GM12878 (cell line): Measurements from ENCODE around the gene ADIG. TPM values are rescaled to one million over a fixed set of nuclear protein-coding genes. Genes with fewer than 3 reads are reported as not detected.

Experiments
- ATAC-seq: fragments of 200-7000 bp; cut with Tn5 transposase; 3 replicates; pipeline ENCODE4 v1.9.1; 2020; ENCODE audit warnings: mild to moderate bottlenecking, moderate library complexity
- BruUV-seq: library from RNA; stranded (reverse); fragments of 400-500 nt; replicated peaks from 2 replicates; lab custom pipeline; 2021; lab: Mats Ljungman, UMichigan
- CTCF ChIA-PET: fragments of 300-600 bp; sonication (Branson Sonifier 250); formaldehyde crosslinking; extraction: SDS; loops from one replicate; lab custom pipeline; 2021; ENCODE audit warnings: inconsistent platforms; lab: Yijun Ruan, JAX
- POLR2A ChIA-PET: fragments of 350-600 bp; formaldehyde crosslinking; extraction: SDS; loops from one replicate; lab custom pipeline; 2021; ENCODE audit warnings: inconsistent platforms; lab: Charles Lee
- RAD21 ChIA-PET: fragments of 300-600 bp; sonication (Branson Sonifier 250); formaldehyde crosslinking; loops from one replicate; lab custom pipeline; 2023; ENCODE audit warnings: antibody characterized with exemption; ENCODE audit not compliant: unreplicated experiment; lab: Charles Lee
- SMC1A ChIA-PET: fragments of 300-600 bp; sonication (Branson Sonifier 250); formaldehyde crosslinking; loops from one replicate; lab custom pipeline; 2023; ENCODE audit not compliant: unreplicated experiment, uncharacterized antibody; lab: Charles Lee
- DNase-seq: peaks from one replicate; pipeline ENCODE4 v3.0.0-alpha.2; 2011; ENCODE audit warnings: low read depth, low spot score
- FAIRE-seq: peaks from 3 replicates; lab custom pipeline; 2011; peaks lifted over from hg19 to GRCh38; lab: Jason Lieb, UNC
- H2AFZ ChIP-seq: 2 replicates; pipeline ENCODE4 v1.6.0; 2011; ENCODE audit warnings: low read depth, low read length, control low read depth; ENCODE audit not compliant: control insufficient read depth
- H3K27ac ChIP-seq: 2 replicates; pipeline ENCODE4 v1.5.1; 2011; ENCODE audit warnings: control low read depth; ENCODE audit not compliant: control insufficient read depth, insufficient read depth
- H3K27me3 ChIP-seq, 2 experiments: replicated peaks in 1 of 2; 2 replicates each; pipeline versions ENCODE4 v1.6.0 to v1.6.1; 2011; ENCODE audit warnings: low read length in 1 of 2; ENCODE audit not compliant: control insufficient read depth in 2 of 2, insufficient read depth in 2 of 2
- H3K36me3 ChIP-seq, 2 experiments: 2 replicates each; pipeline ENCODE4 v1.5.1; 2011; ENCODE audit warnings: low read length in 1 of 2; ENCODE audit not compliant: control insufficient read depth in 2 of 2, insufficient read depth in 2 of 2
- H3K4me1 ChIP-seq: 2 replicates; pipeline ENCODE4 v1.6.1; 2011; ENCODE audit warnings: mild to moderate bottlenecking, low read length, moderate library complexity, mixed read lengths; ENCODE audit not compliant: control insufficient read depth, insufficient read depth
- H3K4me2 ChIP-seq: 2 replicates; pipeline ENCODE4 v1.6.0; 2011; ENCODE audit warnings: control low read depth; ENCODE audit not compliant: control insufficient read depth, insufficient read depth
- H3K4me3 ChIP-seq: fragments of 200-600 bp; sonication (generic); 2 replicates; pipeline ENCODE4 v1.5.1; 2016
- H3K79me2 ChIP-seq: 2 replicates; pipeline ENCODE4 v1.6.0; 2011; ENCODE audit warnings: low read length; ENCODE audit not compliant: control insufficient read depth, insufficient read depth
- H3K9ac ChIP-seq: 2 replicates; pipeline ENCODE4 v1.8.0; 2011; ENCODE audit warnings: low read length, control low read depth, mixed read lengths; ENCODE audit not compliant: control insufficient read depth, insufficient read depth
- H3K9me3 ChIP-seq: replicated peaks from 3 replicates; pipeline ENCODE4 v1.5.1; 2011; ENCODE audit warnings: mild to moderate bottlenecking, low read length; ENCODE audit not compliant: control insufficient read depth, insufficient read depth
- H4K20me1 ChIP-seq: 2 replicates; pipeline ENCODE4 v1.6.0; 2011; ENCODE audit not compliant: control insufficient read depth, insufficient read depth
- ATF3 ChIP-seq: IDR thresholded peaks from 2 replicates; pipeline ENCODE4 v1.6.1; 2011; ENCODE audit warnings: low read depth, mild to moderate bottlenecking, low read length, moderate library complexity, borderline replicate concordance; ENCODE audit errors: extremely low read depth
- CBFB ChIP-seq: IDR thresholded peaks from 2 replicates; pipeline ENCODE4 v1.6.1; 2016; ENCODE audit warnings: antibody characterized with exemption, low read depth
- E4F1 ChIP-seq: fragments of 450-650 bp; IDR thresholded peaks from 2 replicates; pipeline ENCODE4 v1.6.1; 2018; ENCODE audit warnings: borderline replicate concordance, mild to moderate bottlenecking; ENCODE audit not compliant: partially characterized antibody
- HCFC1 ChIP-seq: fragments of 150-350 bp; IDR thresholded peaks from 2 replicates; pipeline ENCODE4 v1.6.1; 2014; ENCODE audit warnings: low read length
- KLF5 ChIP-seq: fragments of 450-650 bp; IDR thresholded peaks from 2 replicates; pipeline ENCODE4 v1.6.1; 2014; ENCODE audit warnings: mild to moderate bottlenecking; ENCODE audit not compliant: partially characterized antibody
- MEF2B ChIP-seq: fragments of 450-650 bp; IDR thresholded peaks from 2 replicates; pipeline ENCODE4 v1.6.1; 2018; ENCODE audit warnings: mild to moderate bottlenecking, moderate library complexity; ENCODE audit not compliant: partially characterized antibody, poor library complexity, severe bottlenecking
- MYC ChIP-seq: IDR thresholded peaks from 2 replicates; pipeline ENCODE4 v1.6.1; 2011; ENCODE audit warnings: mild to moderate bottlenecking, low read length, moderate library complexity, inconsistent platforms; ENCODE audit not compliant: insufficient read depth, insufficient replicate concordance, insufficient read length, severe bottlenecking
- NFYB ChIP-seq: IDR thresholded peaks from 2 replicates; pipeline ENCODE4 v1.6.1; 2011; ENCODE audit warnings: low read depth, mild to moderate bottlenecking, low read length, improper control_type of control experiment, moderate library complexity; ENCODE audit not compliant: insufficient read depth
- ZBTB4 ChIP-seq: fragments of 450-650 bp; formaldehyde crosslinking; IDR thresholded peaks from 2 replicates; pipeline ENCODE4 v1.4.0; 2022; ENCODE audit warnings: mild to moderate bottlenecking, moderate library complexity
- WGBS: methylation state at CpG from one replicate; pipeline ENCODE4 v1.1.6; 2016; ENCODE audit warnings: low lambda C conversion rate; ENCODE audit not compliant: insufficient replicate concordance, insufficient coverage; ENCODE audit errors: missing lambda C conversion rate; 5-methylcytosine and 5-hydroxymethylcytosine counted together
- in situ Hi-C: fragments of 300-500 bp; cut with MboI; formaldehyde crosslinking; loops from 9 replicates; pipeline ENCODE4 v1.14.3; 2018; ENCODE audit warnings: mixed read lengths
- intact Hi-C: fragments of 100-400 bp; cut with micrococcal nuclease; formaldehyde crosslinking; loops from one replicate; pipeline ENCODE4 v1.14.2; 2022; ENCODE audit not compliant: unreplicated experiment
- polyA plus RNA-seq, 11 experiments: library from polyadenylated mRNA; depleted of rRNA in 4 of 11; unstranded in 6 of 11; stranded (reverse) in 5 of 11; fragments of >200 nt; fragmentation: Nextera tagmentation in 4 of 11; fragmentation: Illumina TruSeq in 1 of 11; extraction: Ambion mirVana in 4 of 11; extraction: Trizol in 1 of 11; gene quantifications; 1 replicate in 1 of 11; 2 replicates in 10 of 11; pipeline versions ENCODE4 v1.2.1 to v1.2.3, GENCODE V29; 2011 to 2016; ENCODE audit warnings: inconsistent platforms in 2 of 11, missing spikeins in 2 of 11, low read depth in 1 of 11
- total RNA-seq, 4 experiments: library from RNA; depleted of rRNA in 3 of 4; stranded (reverse); fragments of >200 nt in 3 of 4; fragmentation: Illumina TruSeq in 1 of 4; extraction: Trizol in 1 of 4; gene quantifications; 2 replicates each; pipeline versions ENCODE4 v1.2.1 to v1.2.3, GENCODE V29; 2013 to 2021

ADIG gene
- total and polyA plus RNA-seq, 10 of the 15 experiments (the other 5 are each of a cell fraction or from before 2014, with no cell fraction given), result not detected

DNA sequence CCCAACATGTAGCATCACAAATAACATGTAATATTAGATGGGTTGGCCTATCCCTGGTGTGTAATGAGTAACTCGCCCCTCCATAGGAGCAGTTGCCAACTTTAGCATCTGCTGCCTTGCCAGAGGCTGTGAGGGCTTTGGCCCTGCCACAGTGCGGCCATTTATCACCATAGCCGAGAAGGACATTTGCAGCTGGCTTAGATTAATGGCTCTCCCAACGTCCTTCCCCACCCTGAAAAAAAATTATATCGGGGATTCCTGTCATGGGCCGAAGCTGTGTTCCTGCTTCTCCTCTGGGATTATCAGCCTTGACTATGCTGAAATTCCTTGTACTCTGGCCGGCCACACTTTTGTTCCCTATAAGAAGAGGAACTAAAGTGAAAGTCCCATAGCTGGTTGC lies 7.6 kb upstream of the ADIG start (continued):
- no peak for TF ChIP-seq ZBTB4 (CRISPR knock-in tag)
- TF ChIP-seq CBFB, result no peak
- TF ChIP-seq MYC, result no peak

GRCh38 chr20:38579219-38579910 lies 1.6 kb upstream of the ADIG start:
- H3K27me3 ChIP-seq, result peaks cover 0 to 2% of the 10 kb centered on the region in 2 experiments; a peak in 2 of 4 replicates
- H2AFZ ChIP-seq, result no peak overlapping the region
- CTCF ChIA-PET, result no interaction called here
- RAD21 ChIA-PET, result no interaction called here
- no peaks in the 10 kb centered on the region for H3K79me2 ChIP-seq
- no peak overlapping the region for H3K4me3 ChIP-seq
- SMC1A ChIA-PET, result no interaction called here
- intact Hi-C loops (no loop called here), in situ Hi-C loops (no loop called here)
- no peaks in the 10 kb centered on the region for H3K4me1 ChIP-seq
- H3K9me3 ChIP-seq, result no peaks in the 10 kb centered on the region
- TF ChIP-seq ATF3 (no peak), NFYB (no peak), HCFC1 (no peak), KLF5 (no peak), E4F1 (no peak), MEF2B (no peak)
- peaks cover 1 to 5% of the 10 kb centered on the region in 2 experiments; a peak in 2 of 4 replicates for H3K36me3 ChIP-seq
- H3K9ac ChIP-seq, result no peak overlapping the region
- FAIRE-seq (no peak), ATAC-seq (no peak), DNase-seq (no peak)
- no peak overlapping the region for H3K27ac ChIP-seq
- BruUV-seq, result no TSS peak
- H4K20me1 ChIP-seq, result no peaks in the 10 kb centered on the region
- 50% methylated on average over 7 of the region's 7 CpGs for WGBS
- H3K4me2 ChIP-seq, result no peak overlapping the region
- POLR2A ChIA-PET, result no interaction called here
